Measurements from ENCODE around the gene PACSIN2.
"Not testable (repeated sequence)": the region's sequence is repeated elsewhere in the genome, so short reads cannot be mapped to it uniquely, and the experiment has no call there.

Gene PACSIN2

DNA sequence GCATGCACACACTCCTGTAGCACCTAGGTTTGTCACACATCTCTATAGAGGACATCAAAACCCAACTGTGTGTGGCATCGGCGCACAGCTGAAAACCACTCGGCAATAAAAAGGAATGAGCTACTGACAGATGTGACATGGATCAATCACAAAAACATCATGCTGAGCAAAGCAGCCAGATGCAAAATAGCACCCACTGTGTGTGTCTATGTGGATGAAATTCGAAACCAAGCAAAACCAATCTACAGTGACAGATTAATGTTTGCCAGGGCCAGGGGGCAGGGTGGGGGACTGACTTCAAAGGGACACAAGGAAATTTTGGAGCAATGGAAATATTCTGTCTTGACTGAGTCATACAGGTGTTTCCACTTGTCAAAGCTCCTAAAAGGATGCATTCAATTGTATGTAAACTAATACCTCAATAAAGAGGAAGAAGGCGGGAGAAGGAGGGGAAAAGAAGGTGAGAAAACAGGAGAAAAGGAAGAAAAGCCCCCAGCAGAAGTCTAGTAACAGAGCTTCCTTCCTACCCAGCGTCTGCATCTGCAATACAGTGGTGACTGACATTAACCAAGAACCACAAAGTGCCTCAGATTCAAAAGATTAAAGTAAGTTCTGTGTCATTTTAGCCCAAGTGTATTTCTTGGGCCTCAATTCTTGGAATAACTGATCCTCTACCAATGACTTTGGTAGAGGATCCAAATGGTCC, 49.8 kb downstream of the PACSIN2 start:
- peak; percentile 11 for DNase-seq (ENCODE audit: low read depth)

DNA sequence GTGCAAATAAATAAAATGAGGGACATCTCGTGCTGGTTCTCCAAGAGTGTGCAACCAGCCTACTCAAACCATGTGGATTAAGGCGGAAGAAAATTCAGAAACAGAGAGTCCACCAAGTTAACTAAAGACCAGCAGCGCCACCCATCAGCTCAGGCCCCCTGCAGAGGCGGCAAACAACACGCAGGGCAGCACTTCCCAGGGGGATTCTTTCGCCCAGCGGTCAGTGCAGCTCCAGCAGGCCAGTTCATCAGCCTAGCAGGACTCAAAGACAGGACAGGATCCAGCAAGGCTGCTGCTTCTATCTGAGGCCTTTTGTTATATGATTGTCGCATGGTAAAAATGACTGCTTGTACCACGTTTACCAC, 51.7 kb downstream of the PACSIN2 start:
- no peak for DNase-seq (ENCODE audit: low read depth)

DNA sequence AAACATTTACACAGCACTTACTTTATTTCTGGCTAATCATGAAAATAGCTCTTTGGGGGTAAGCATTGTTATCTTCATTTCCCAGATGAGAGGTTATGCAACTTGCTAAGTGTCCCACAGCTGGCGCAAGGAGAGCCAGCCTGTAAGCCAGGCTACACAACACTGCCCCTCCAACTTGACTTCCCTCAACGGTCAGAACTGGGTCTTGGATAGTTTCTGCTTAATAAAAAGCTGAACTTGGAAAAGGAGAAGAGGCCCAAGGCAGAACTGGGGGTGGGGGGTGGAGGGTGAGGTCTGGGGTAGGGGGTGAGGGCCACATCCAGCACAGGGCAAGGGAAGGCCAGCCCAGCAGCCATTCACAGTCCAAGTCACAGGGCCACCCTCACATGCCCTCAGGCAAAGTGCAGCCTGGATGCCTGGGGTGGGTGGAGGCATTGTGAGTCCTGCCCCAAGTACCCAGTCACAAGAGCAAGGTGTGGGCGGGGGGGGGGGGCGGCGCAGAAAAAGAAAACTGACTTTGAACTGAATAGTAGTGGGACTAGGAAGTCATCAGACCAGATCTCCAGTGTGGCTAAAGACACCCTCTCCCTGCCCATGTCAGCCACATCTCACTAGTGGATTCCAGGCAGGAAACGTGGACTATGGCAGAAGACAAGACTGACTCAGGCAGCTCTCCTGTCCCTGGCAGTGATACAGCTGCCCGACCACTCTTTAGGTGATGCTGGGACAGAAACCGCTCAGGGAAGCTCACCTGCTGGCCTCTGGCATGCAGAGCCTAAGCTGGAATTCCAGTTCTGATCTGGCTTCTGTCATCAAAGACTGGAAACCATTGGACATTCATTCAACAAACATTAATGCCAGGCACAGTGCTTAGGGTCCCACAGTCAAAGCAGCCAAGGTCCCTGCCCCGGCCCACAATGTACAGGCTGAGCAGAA, 52.4 kb downstream of the PACSIN2 start:
- no peak for DNase-seq (ENCODE audit: low read depth)

DNA sequence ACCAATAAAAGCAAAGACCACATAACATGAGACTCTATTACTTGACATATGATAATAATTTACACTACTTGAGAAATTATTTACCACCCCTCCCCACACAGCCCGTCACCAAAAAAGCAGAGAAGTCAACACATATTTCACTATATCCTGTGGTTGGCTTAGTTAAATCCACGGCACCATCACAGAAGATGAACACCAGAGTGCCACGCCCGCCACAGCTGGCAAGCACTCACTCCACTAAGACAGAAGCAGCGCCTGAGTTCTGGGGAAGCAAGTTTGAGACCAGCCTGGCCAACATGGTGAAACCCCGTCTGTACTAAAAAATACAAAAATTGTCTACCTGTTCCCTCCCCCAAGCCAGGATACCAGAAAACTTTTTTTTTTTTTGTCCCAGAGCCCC, 53.1 kb downstream of the PACSIN2 start:
- DNase-seq (ENCODE audit: low read depth) = no peak

DNA sequence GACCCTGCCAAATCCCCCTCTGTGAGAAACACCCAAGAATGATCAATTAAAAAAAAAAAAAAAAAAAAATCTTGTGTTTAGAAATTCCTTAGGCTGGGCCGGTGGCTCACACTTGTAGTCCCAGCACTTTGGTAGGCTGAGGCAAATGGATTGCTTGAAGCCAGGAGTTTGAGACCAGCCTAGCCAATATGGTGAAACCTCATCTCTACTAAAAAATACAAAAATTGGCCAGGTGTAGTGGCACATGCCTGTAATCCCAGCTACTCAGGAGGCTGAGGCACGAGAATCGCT, 53.6 kb downstream of the PACSIN2 start:
- not testable (repeated sequence) for DNase-seq (ENCODE audit: low read depth)

DNA sequence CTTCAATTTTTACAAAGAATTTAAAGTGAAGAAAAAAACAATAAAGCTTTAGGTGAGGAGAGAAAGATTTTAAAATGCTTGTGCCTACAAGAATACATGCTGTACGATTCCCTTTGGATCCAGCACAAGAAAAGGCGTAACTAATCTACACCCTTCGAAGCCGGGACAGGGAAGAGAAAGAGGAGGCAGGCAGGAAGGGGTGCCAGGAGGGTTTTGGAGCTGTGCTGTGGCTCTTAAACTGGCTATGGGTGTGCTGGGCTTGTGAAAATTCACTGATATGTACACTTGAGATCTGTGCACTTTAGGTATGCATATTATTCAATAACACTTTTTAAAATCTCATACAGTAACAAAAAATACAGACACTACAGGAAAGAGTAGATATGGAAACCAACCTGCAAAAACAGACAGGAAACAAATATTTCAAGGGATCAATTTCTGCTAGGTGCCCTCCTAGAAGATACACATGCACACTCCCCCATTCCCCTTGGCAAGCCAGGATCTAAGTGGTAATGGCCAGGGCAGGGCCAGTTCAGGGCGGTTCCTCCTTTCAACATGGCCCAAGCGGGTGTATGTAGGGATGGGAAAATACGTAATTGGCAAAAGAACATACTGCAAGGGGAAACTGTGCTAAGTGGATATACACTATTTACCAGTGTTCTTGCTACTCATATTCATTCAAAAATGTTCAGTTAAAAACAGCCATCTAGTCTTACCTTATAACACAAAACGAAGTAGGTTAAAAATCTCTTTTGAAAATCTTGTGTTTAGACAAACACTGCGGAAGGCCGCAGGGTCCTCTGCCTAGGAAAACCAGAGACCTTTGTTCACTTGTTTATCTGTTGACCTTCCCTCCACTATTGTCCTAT, 54.2 kb downstream of the PACSIN2 start:
- DNase-seq (ENCODE audit: low read depth) = no peak

DNA sequence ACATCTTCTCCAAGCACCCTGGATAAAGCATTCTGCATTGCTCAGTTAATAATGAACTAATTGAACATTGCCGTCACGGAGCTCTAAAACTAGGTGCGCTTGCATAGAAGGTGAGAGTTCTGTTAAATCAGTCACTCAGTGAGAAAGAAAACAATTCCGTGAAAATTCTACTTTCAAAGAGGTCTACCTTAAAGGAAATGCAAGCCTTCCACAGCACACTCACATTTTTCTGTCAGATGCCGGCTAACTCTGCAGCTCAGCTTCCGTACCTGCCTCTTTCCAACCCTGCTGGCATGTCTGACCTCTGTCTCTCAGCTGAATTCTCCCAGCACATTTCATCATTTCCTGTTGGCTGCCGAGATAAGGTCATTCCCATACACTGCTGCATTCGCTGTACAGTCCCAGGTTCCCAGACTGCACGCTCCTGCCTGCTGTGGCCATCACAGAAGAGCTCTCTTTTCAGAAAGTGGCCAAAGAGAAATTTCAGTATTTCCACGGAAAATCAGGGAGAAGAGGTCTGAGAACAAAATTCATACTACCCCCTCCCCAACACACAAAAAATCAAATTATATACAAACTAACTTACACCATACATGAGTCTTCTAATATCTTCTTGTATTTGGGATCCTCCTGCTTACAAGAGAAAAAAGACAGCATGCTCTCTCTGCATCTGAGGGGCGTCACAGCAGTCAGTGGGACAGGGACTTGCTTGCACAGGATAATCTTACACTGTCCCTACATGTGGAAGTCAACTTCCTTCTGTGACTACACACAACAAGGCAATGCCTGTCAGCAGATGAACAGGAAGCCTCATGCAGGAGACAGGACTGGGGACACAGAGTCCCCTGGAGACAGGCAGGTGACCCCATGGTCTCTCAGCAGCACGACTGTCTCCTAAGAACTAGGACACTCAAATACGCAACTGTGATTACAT, 55.1 kb downstream of the PACSIN2 start:
- no peak for DNase-seq (ENCODE audit: low read depth)

DNA sequence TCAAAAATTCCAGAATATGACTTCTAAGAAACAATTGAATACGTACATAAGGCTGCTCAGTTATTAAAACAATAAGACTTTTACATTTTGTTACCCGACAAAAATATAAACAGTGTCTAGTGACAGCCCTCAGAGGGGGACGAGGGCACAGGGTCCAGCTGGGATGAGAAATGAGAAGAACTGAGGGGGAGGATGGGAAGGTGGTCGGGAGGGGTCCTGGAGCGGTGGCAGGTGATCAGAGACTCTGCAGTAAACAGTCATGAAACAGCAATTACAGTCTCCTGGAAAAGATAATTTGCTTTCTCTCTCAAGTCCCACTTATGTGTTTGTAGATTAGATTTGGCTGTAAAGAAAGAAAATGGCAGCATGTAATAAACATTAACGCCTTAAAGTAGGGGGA, 56.0 kb downstream of the PACSIN2 start:
- DNase-seq (ENCODE audit: low read depth) = no peak

DNA sequence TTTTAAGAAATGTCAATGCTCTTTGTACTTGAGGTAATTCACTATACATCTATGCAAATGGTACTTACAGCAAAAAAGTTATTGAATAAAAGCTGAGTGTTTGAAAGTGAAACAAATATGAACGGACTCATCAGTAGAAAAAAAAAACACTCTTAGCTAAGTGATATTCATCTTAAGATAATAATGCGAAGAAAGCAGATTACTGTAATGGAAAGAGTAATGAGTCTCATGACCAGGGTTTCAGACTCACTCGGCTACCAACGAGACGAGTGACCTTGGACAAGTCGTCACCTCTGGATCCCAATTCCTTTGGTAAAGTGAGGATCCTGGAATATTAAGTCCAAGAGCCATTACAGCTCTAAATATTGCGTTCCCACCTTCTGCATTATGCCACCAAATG, 57.0 kb downstream of the PACSIN2 start:
- DNase-seq (ENCODE audit: low read depth) = no peak

DNA sequence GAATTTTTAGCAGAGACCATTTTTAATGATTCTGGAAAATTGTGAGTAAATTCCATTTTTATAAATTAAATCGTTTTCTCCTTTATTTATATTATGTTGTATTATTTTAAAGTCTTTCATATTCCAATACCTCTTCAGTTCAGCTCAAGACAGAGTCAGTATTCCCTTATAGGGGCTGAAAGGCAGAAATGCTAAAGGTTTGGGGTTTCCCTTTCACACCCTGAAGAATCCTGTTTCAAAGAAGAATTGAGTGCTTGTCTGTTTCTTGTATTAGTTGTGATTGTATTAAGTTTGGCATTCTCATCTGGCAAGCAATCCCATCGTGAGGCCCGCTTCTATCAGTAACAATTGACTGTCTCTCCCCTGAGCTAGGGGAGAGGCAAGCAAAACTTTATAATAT, 57.4 kb downstream of the PACSIN2 start:
- DNase-seq (ENCODE audit: low read depth) = no peak

DNA sequence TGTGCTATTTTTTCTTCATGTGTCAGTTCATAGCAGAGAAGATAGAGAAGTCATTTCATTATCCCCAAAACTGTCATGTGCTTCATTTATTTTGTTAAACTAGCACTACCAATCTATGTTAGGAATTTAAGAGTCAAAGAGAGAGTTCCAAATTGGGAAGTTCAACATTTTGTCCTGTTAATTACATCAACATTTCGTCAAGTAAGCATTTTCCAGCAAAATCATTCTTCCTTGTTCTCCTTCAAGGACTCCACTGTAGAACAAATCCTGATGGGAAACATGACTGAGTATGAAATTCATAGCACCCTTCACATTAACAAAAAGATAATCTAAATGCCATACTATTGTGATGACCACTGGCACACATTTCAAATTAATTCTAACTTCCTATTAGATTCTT, 59.1 kb downstream of the PACSIN2 start:
- DNase-seq (ENCODE audit: low read depth) = no peak

DNA sequence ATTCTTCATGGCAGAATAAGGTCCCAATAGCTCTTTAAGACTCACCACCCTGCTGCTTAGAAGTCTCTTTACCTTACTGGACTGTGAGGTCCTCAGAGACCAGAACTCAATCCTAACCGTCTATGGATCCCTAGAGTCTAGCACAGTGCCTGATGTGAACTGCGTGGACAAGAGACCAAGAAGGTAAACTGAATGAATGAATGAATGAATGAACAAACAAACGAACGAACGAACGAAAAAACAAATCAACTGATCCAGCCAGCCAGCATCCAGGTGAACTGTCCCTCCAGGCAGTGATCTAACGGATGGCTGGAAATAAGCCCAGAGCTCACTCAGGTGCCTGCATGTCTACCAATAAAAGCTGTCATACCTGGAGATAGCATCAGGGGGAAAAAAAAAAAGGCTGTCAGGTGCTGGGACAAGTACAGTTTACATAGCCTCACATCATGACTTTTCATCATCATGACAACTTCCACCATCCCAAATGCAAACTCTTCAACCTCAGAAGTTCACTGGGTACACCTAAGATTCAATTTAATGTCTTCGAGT, 59.8 kb downstream of the PACSIN2 start:
- no peak for DNase-seq (ENCODE audit: low read depth)

DNA sequence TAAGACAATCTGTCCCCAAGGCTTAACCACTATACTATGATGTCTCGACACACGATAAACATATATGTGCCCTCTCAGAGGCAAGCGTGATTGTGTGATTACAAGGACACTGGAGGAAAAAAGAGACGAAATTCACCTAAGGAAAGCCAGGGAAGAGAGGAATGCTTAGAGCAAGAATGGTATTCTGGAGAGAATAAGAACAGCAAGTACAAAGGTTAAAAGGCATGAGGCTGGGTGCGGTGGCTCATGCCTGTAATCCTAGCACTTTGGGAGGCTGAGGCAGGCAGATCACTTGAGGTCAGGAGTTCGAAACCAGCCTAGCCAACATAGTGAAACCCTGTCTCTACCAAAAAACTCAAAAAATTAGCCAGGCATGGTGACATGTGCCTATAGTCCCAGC, 61.2 kb downstream of the PACSIN2 start:
- not testable (repeated sequence) for DNase-seq (ENCODE audit: low read depth)

DNA sequence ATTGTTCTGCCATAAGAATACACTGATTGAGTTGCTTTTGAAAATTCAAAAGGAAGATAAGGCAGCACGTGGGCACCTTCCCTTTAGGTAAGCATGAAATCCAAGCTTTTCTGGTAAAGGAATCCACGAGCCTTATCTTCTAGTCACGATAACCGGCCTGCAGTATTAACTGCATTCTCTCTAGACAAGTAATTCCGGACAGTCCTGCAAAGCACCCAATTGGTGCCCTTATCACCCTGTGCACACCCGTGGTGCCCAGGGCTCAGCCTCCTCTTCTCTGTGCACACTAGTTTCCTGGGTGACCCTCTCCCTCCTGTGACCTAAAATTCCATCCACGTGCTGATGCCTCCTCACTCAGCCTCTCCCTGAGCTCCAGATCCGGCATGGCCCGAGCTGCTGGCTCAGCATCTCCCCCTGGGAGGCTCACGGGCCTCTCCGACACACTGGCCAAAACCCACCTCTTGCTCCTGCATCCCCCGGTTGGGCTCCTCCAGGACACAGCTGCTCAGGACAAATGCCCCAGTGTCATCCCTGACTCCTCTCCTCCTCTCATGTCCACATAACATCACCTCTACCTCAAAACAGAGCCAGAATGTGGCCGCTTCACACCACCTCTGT, 63.7 kb downstream of the PACSIN2 start:
- DNase-seq (ENCODE audit: low read depth) = no peak

DNA sequence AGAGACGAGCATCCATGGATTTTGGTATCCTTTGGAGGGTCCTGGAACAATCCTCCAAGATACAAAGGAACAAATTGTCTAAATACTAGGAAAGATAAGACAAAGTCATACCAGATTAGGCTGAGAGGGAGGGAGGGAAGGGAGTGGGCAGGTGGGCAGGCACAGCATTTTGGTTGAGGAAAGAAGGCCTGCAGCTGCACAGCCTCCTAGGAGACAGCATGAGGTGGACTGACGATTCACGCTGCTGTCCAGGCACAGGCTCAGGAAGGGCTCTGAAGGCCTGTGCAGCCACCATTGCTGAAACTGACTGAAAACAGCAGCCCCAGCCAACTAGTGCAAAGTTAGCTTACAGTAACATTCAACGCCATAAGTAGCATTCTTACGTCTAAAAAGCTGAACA, 64.7 kb downstream of the PACSIN2 start:
- no peak for DNase-seq (ENCODE audit: low read depth)

DNA sequence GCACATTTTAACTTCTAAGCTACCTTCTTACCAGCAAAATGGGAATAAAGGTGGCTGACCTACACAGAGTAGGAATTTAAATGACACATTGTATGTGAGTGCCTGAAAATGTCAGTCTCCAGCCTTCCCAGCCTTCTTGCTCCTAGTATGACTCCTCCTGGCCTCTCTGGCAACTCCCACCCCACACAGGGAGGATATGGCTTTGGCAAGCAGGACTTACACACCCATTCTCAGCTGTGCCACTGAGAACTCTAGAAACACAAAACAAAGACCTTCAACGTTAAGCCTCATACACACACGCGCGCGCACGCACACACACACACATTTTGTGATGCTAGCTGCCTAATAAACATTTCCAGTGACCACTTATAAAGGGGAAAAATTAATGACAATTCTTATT, 65.8 kb downstream of the PACSIN2 start:
- DNase-seq (ENCODE audit: low read depth) = no peak

DNA sequence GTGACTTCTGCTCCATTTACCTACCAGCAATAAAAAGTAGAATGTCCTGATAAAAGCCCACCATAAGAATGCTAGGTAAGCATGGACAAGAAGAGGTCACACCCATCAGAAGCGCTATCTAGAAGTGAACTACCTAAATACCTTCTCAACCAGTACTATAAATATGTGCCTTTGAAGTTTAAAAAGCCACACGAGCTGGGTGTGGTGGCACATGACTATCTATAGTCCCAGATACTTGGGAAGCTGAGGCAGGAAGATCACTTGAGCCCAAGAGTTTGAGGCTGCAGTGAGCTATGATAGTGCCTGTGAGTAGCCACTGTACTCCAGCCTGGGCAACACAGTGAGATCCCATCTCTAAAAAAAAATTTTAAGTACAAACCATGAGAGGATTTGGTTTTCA, 66.7 kb downstream of the PACSIN2 start:
- no peak for DNase-seq (ENCODE audit: low read depth)

DNA sequence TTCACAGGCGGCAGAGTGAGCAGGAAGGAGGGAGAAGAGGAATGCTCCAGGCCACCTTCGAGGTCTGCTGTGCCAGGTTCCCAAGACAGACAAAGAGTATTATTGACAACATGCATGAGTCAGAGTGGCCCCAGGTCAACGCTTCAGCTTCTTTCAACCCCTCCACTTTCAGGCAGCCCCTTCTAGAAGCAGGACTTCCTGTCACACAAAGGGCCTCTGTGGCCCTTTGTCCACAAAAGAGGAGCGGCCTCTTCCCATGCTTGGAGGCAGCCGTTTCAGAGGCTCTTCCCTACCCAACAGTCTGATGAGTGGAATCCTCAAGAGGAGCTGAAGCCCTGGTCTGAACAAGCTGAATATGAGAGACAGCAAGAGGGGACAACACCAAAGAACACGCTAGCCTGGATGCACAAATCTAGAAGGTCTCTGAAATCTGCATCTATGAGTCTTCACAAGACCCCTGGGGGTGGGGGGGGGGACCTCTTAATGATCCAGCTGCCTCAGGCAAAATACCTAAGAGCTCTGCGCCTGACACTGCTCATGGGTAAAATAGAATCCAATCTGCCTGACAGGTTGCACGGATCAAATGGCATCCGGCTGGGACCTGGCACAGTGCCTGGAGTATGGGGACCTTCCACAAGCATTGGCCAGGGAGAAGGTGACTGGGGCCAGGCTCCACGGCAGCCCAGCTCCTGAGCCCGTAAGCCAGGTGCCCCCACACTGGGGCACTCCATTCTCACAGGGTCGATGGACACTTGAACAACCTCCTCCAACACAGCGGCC, 67.5 kb downstream of the PACSIN2 start:
- DNase-seq (ENCODE audit: low read depth) = no peak

DNA sequence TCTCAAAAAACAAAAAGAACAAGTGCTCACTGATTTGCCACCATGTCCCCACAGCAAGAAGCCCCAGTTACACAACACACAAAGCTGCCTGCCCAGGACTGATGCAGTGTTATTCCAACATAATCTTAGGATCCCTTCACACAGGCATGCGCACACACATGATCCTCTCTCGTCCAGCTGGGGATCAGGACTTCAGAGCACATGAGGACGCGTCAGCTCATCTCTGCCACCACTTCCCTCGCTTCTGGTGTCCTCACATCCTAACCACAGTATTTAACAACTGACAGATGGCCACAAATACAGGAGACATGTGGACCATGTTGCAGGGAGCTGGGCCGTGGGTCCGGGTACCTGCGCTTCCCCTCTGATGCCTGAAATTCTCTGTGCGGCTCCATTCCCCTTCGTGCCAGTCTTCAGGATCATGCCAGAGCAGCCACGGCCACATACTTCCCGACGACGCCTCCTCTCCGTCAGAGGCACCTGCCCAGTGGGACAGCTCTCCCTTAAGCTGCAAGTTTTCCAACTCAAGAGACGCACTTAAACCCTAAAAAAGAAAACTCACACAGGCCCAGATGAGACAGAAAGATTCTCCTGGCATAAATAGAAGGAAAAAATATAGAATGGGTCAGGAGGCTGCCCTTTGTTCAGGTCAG, 68.3 kb downstream of the PACSIN2 start:
- DNase-seq (ENCODE audit: low read depth) = no peak

DNA sequence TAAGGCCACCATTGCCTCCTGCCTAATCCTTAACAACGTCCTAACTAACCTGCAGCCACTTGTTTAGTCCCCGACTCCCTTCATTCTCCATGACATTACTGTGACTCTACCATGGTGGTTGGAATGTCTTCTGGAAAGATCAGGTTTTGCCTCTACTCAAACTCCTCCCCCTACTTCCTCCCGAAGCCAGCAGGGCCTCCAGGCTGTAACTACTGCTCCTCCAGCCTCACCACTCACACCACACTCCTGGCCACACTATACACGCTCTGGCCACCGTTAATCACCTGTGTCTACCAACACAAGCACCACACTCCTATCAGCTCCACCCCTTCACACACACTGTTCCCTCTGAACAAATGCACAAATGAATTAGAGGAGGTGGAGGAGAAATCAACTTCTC, 69.2 kb downstream of the PACSIN2 start:
- DNase-seq (ENCODE audit: low read depth) = no peak

Measured in activated T-helper 9 cell treated with anti-CD3 and anti-CD28 coated beads, Interleukin-2, amount 50 U/mL, for 16 hours (primary cell).